Uterus (tissue), 2 donors: ENCODE results near the gene ZC3H13.

Source experiments
- POLR2A ChIP-seq, 2 donors: fragments of 450-650 bp; IDR thresholded peaks; one replicate each; pipeline ENCODE4 v1.6.1; 2016; ENCODE audit warnings: antibody characterized with exemption in 2 of 2, mild to moderate bottlenecking in 1 of 2, moderate library complexity in 1 of 2
- TF ChIP-seq, protein P1 (sequence below), 4 experiments: fragments of 200-600 bp in 2 of 4; fragments of 450-650 bp in 2 of 4; sonication (generic) in 2 of 4; IDR thresholded peaks; one replicate each; pipeline ENCODE4 v1.5.1; 2016 to 2019; ENCODE audit warnings: antibody characterized with exemption in 4 of 4, mild to moderate bottlenecking in 2 of 4, moderate library complexity in 1 of 4

GRCh38 chr13:46008631-46009030 lies 43.9 kb downstream of the ZC3H13 start:
- no peak for TF ChIP-seq POLR2A (IDR thresholded peaks at IDR 0.05)
- TF ChIP-seq, protein P1, sequence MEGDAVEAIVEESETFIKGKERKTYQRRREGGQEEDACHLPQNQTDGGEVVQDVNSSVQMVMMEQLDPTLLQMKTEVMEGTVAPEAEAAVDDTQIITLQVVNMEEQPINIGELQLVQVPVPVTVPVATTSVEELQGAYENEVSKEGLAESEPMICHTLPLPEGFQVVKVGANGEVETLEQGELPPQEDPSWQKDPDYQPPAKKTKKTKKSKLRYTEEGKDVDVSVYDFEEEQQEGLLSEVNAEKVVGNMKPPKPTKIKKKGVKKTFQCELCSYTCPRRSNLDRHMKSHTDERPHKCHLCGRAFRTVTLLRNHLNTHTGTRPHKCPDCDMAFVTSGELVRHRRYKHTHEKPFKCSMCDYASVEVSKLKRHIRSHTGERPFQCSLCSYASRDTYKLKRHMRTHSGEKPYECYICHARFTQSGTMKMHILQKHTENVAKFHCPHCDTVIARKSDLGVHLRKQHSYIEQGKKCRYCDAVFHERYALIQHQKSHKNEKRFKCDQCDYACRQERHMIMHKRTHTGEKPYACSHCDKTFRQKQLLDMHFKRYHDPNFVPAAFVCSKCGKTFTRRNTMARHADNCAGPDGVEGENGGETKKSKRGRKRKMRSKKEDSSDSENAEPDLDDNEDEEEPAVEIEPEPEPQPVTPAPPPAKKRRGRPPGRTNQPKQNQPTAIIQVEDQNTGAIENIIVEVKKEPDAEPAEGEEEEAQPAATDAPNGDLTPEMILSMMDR (IDR thresholded peaks at IDR 0.05) = no peak
